GM12878 (cell line): Measurements from ENCODE around the gene KIF18A.

Experiments used
- ESRRA ChIP-seq: IDR thresholded peaks from 2 replicates; pipeline ENCODE4 v1.6.1; 2012; ENCODE audit warnings: mild to moderate bottlenecking, low read length, improper control_type of control experiment
- EZH2 ChIP-seq: IDR thresholded peaks from 2 replicates; pipeline ENCODE4 v1.6.1; 2012; ENCODE audit warnings: low read depth, mild to moderate bottlenecking, control low read depth, inconsistent platforms, low read length, borderline replicate concordance; ENCODE audit not compliant: control insufficient read depth
- MYC ChIP-seq: IDR thresholded peaks from 2 replicates; pipeline ENCODE4 v1.6.1; 2011; ENCODE audit warnings: mild to moderate bottlenecking, low read length, moderate library complexity, inconsistent platforms; ENCODE audit not compliant: insufficient read depth, insufficient replicate concordance, insufficient read length, severe bottlenecking
- POLR2AphosphoS5 ChIP-seq: IDR thresholded peaks from 2 replicates; pipeline ENCODE4 v1.6.1; 2011; ENCODE audit warnings: mild to moderate bottlenecking, low read length, inconsistent platforms
- ZNF217 ChIP-seq: fragments of 450-650 bp; IDR thresholded peaks from 2 replicates; pipeline ENCODE4 v1.6.1; 2017; ENCODE audit warnings: antibody characterized with exemption, mild to moderate bottlenecking
- TF ChIP-seq, protein P1 (sequence below): fragments of 450-650 bp; IDR thresholded peaks from 2 replicates; pipeline ENCODE4 v1.6.1; 2014; ENCODE audit warnings: mild to moderate bottlenecking
- TF ChIP-seq, protein P2 (sequence below): IDR thresholded peaks from 2 replicates; pipeline ENCODE4 v1.6.1; 2011; ENCODE audit warnings: low read depth, low read length, improper control_type of control experiment, borderline replicate concordance
- TF ChIP-seq, protein P3 (sequence below), 3 experiments: IDR thresholded peaks in 2 of 3; conservative IDR thresholded peaks in 1 of 3; 2 replicates each; pipeline ENCODE4 v1.5.1; 2011; ENCODE audit warnings: low read depth in 3 of 3, low read length in 3 of 3, mild to moderate bottlenecking in 3 of 3, control low read depth in 2 of 3, moderate library complexity in 2 of 3, inconsistent platforms in 1 of 3, mixed read lengths in 1 of 3; ENCODE audit not compliant: control insufficient read depth in 2 of 3, insufficient read depth in 1 of 3; ENCODE audit errors: extremely low read depth in 1 of 3

DNA sequence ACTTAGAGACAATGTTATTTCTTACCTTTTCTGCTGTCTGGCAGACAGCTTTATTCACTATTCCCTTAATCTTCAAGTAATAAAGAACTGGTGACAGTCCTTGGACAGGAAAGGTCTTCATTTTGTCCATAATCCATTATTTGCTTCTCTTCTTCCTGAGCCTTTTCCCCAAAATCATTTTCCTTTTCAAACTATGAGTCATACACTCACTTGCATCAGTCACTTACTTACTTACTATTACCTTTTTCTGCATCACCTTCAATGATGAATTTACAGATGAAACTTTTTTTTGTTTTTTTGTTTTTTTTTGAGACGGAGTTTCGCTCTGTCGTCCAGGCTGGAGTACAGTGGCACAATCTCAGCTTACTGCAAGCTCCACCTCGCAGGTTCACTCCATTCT is 9.8 kb upstream of the KIF18A start:
- TF ChIP-seq, protein P1, sequence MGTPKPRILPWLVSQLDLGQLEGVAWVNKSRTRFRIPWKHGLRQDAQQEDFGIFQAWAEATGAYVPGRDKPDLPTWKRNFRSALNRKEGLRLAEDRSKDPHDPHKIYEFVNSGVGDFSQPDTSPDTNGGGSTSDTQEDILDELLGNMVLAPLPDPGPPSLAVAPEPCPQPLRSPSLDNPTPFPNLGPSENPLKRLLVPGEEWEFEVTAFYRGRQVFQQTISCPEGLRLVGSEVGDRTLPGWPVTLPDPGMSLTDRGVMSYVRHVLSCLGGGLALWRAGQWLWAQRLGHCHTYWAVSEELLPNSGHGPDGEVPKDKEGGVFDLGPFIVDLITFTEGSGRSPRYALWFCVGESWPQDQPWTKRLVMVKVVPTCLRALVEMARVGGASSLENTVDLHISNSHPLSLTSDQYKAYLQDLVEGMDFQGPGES, result no peak
- no peak for TF ChIP-seq POLR2AphosphoS5
- TF ChIP-seq ZNF217, result no peak
- TF ChIP-seq ESRRA, result no peak
- TF ChIP-seq EZH2, result no peak
- TF ChIP-seq, protein P2, sequence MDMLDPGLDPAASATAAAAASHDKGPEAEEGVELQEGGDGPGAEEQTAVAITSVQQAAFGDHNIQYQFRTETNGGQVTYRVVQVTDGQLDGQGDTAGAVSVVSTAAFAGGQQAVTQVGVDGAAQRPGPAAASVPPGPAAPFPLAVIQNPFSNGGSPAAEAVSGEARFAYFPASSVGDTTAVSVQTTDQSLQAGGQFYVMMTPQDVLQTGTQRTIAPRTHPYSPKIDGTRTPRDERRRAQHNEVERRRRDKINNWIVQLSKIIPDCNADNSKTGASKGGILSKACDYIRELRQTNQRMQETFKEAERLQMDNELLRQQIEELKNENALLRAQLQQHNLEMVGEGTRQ, result no peak
- no peak for TF ChIP-seq MYC
- TF ChIP-seq, protein P3, sequence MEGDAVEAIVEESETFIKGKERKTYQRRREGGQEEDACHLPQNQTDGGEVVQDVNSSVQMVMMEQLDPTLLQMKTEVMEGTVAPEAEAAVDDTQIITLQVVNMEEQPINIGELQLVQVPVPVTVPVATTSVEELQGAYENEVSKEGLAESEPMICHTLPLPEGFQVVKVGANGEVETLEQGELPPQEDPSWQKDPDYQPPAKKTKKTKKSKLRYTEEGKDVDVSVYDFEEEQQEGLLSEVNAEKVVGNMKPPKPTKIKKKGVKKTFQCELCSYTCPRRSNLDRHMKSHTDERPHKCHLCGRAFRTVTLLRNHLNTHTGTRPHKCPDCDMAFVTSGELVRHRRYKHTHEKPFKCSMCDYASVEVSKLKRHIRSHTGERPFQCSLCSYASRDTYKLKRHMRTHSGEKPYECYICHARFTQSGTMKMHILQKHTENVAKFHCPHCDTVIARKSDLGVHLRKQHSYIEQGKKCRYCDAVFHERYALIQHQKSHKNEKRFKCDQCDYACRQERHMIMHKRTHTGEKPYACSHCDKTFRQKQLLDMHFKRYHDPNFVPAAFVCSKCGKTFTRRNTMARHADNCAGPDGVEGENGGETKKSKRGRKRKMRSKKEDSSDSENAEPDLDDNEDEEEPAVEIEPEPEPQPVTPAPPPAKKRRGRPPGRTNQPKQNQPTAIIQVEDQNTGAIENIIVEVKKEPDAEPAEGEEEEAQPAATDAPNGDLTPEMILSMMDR (IDR thresholded peaks at IDR 0.05 in 2 of 3, conservative IDR thresholded peaks at IDR 0.05 in 1 of 3; ENCODE audit: control insufficient read depth in 2 of 3, extremely low read depth in 1 of 3, insufficient read depth in 1 of 3, low read depth in 3 of 3, low read length in 3 of 3), result no peak
